GM12801 (cell line): ENCODE measurements around the gene UQCC5.

ENCODE experiments used
- TF ChIP-seq, protein P1 (sequence below): IDR thresholded peaks from one replicate; pipeline ENCODE4 v1.5.1; 2011; ENCODE audit warnings: control low read depth; ENCODE audit not compliant: insufficient read length; ENCODE audit errors: extremely low read depth

The UQCC5 gene

DNA sequence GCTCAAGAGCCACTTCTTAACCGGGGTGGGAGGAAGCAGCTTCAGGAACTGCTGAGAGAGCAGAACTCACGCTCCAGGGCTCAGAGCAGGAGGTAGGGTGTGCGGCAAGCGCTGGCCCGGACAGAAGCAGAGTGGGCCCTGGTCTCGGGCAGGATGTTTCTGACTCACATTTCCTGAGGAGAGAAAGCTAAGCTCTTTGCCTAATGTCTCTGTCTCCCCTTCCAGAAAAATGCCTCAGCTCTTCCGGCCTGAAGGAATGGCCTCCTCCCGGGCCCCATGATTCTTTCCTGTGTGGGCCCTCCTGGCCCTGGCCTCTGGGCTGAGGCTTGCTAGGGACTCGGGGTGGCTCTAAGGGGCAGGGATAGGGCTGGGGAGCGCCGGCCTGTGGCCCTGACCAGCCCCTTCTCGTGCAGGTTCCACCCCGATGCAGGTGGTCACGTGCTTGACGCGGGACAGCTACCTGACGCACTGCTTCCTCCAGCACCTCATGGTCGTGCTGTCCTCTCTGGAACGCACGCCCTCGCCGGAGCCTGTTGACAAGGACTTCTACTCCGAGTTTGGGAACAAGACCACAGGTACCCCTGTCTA lies 45.4 kb upstream of the UQCC5 start:
- TF ChIP-seq, protein P1, sequence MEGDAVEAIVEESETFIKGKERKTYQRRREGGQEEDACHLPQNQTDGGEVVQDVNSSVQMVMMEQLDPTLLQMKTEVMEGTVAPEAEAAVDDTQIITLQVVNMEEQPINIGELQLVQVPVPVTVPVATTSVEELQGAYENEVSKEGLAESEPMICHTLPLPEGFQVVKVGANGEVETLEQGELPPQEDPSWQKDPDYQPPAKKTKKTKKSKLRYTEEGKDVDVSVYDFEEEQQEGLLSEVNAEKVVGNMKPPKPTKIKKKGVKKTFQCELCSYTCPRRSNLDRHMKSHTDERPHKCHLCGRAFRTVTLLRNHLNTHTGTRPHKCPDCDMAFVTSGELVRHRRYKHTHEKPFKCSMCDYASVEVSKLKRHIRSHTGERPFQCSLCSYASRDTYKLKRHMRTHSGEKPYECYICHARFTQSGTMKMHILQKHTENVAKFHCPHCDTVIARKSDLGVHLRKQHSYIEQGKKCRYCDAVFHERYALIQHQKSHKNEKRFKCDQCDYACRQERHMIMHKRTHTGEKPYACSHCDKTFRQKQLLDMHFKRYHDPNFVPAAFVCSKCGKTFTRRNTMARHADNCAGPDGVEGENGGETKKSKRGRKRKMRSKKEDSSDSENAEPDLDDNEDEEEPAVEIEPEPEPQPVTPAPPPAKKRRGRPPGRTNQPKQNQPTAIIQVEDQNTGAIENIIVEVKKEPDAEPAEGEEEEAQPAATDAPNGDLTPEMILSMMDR, result no peak

DNA sequence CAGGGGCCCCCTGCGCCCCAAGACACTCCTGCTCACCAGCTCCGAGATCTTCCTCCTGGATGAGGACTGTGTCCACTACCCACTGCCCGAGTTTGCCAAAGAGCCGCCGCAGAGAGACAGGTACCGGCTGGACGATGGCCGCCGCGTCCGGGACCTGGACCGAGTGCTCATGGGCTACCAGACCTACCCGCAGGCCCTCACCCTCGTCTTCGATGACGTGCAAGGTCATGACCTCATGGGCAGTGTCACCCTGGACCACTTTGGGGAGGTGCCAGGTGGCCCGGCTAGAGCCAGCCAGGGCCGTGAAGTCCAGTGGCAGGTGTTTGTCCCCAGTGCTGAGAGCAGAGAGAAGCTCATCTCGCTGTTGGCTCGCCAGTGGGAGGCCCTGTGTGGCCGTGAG lies 44.3 kb upstream of the UQCC5 start:
- TF ChIP-seq, protein P1, result no peak

DNA sequence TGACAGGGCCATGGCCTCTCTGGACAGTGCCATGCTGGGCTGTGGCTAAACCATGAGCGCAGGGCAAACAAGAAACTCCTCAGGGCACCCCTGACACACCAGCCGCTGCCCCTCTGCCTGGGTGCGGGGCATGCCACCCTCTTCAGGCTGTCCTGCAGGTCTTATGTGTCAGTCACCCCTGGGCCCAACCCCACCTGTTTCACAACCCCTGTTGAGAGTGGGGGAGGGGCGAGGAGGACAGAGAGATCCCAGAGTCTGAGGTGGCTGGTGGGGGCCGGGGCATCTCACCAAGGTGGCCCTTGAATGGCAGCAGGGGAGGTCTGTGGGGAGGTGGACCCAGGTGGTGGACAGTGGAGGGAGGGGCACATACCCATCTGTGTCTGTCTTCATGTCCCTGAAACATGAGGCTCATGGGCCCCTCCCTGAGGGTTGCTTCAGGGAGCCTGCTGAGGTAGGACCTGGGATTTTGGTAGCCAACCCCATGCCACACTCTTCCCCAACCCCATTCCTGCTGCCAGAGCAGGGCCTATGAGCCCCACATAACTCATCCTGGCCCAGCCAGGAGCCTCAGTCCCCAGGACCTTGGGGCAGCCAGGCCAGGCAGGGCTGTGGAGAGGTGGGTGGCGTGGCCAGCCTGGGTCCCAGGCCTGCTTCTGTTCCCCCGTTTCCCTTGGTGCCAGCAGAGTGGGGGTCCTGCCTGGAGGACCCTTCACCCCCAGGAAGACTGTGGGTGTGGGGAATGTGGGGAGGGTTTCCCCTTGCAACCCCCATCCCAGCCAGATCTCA lies 43.0 kb upstream of the UQCC5 start:
- TF ChIP-seq, protein P1, result no peak

DNA sequence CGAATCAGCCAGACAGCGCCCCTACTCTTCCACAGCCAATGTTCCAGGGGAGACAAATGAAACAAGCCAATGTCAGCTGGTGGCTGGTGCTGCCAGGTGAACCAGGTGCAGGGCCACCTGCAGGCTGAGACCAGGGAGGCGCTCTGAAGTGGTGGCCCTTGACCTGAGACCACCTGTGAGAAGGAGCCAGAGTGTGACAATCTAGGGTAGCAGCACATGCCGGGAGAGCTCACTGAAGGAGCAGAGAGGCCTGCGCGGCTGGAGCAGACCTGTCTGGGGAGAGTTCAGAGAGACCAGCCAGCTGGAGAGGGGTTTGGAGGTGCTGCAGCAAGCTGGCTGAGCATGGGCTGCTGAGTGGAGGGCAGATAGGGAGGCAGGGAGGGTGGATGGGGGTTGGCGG lies 42.0 kb upstream of the UQCC5 start:
- TF ChIP-seq, protein P1, result no peak

DNA sequence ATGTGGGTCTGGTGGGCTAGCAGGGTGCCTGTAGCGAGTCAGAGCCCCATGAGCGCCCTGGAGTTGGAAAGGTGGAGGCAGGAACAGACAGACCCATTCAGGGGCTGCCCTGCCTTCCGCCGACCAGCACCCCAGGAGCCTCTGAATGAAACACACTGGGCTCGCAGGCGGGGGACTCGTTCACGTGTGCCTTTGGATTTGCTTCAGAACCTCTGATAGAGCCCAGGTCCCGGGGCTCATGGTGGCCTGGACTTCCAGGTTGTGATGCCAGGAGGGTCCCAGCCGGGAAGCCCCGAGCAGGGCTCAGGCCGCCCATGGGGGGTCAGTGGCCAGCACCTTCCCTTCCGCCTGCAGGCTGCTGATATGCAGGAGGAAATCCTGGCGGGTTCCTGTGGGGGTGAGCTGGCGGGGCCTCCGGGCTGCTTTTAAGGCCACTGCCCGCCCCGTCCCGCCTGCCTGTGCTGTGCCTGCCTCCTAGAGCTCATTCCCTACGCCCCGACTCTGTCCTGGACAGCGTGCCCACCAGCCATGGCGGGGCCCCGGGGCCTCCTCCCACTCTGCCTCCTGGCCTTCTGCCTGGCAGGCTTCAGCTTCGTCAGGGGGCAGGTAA lies 41.4 kb upstream of the UQCC5 start, which contains the start of gene STAB1:
Gene STAB1 (plus strand): TSS at position 453 of the 610 bp plus-strand sequence. CDS start 76 bp downstream, at position 529.
- TF ChIP-seq, protein P1, result no peak

DNA sequence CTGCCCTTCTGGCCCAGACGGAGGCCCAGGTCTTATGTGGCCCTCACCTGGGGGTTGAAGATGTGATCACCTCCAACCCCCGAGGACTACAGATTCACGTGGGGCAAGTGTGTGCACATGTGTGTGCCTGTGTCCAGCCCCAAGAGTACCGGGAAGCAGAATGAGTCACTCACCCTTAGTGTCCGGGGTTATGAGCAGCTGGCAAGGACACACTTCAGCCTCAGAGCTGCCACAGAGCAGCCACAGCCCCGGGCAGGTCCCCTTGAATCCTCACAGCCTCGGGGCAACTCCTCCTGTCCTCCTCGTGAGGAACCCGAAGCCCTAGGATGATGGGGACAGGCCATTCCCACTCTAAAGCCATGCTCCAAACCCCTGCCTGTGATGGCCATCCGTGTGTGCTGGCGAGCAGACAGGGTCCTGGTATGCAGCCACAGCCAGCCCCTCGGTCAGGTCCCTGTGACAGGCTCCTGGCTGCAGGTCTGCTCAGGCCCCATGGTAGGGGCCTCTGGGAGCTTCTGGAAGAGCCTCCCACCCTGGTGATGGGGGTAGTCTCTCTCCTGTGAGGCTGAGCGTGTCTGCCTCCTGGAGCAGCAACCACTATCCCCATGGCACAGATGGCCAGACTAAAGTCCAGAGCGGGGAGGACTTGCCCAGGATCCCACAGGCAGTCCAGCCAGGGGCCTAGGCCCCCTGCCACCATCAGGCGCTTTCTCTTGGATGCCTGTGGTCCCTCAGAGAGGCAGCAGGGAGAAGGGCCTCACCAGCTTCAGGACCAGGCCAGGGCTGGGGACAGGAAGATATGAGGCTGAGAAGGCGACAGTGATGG lies 40.4 kb upstream of the UQCC5 start:
- TF ChIP-seq, protein P1, result no peak
